ENCODE results near the gene DUX4.
"Not testable (repeated sequence)": the region's sequence is repeated elsewhere in the genome, so short reads cannot be mapped to it uniquely, and the experiment has no call there.

DUX4 gene

GRCh38 chr4:190173428-190173827, at the start of gene DUX4:
Gene DUX4, plus strand, starts transcription at chr4:190173774. Its CDS starts 0 bp downstream, at chr4:190173774.
- not testable (repeated sequence) for H3K4me1 ChIP-seq (ENCODE audit: insufficient read depth, low read length); H2AFZ ChIP-seq (ENCODE audit: low read depth, low read length); H3K36me3 ChIP-seq (ENCODE audit: insufficient read depth, low read length); H3K4me3 ChIP-seq (ENCODE audit: low read length); H3K27me3 ChIP-seq (ENCODE audit: insufficient read depth, low read length); H3K9me3 ChIP-seq (ENCODE audit: low read length)

- H3K4me1 ChIP-seq (ENCODE audit: insufficient read depth, low read length); H3K36me3 ChIP-seq (ENCODE audit: insufficient read depth, low read length); H2AFZ ChIP-seq (ENCODE audit: low read depth, low read length); H3K4me3 ChIP-seq (ENCODE audit: low read length); H3K9me3 ChIP-seq (ENCODE audit: low read length); H3K27me3 ChIP-seq (ENCODE audit: insufficient read depth, low read length): not testable (repeated sequence)
These were observed 1.9 kb downstream of the DUX4 start for GRCh38 chr4:190175436-190175835.

- not testable (repeated sequence) for H3K4me3 ChIP-seq (ENCODE audit: low read length)
These were observed 4.4 kb downstream of the DUX4 start for GRCh38 chr4:190177727-190178605.

GRCh38 chr4:190178606-190178990, 5.0 kb downstream of the DUX4 start:
- not testable (repeated sequence) for H2AFZ ChIP-seq (ENCODE audit: low read depth, low read length); H3K4me3 ChIP-seq (ENCODE audit: low read length); H3K36me3 ChIP-seq (ENCODE audit: insufficient read depth, low read length); H3K27me3 ChIP-seq (ENCODE audit: insufficient read depth, low read length); H3K9me3 ChIP-seq (ENCODE audit: low read length); H3K4me1 ChIP-seq (ENCODE audit: insufficient read depth, low read length)

More at GRCh38 chr4:190177727-190178605, 4.4 kb downstream of the DUX4 start:
- H3K4me1 ChIP-seq (ENCODE audit: insufficient read depth, low read length); H3K9me3 ChIP-seq (ENCODE audit: low read length); H3K36me3 ChIP-seq (ENCODE audit: insufficient read depth, low read length); H2AFZ ChIP-seq (ENCODE audit: low read depth, low read length); H3K27me3 ChIP-seq (ENCODE audit: insufficient read depth, low read length): not testable (repeated sequence)

- not testable (repeated sequence) for H3K4me1 ChIP-seq (ENCODE audit: insufficient read depth, low read length); H3K9me3 ChIP-seq (ENCODE audit: low read length); H3K27me3 ChIP-seq (ENCODE audit: insufficient read depth, low read length); H3K36me3 ChIP-seq (ENCODE audit: insufficient read depth, low read length); H2AFZ ChIP-seq (ENCODE audit: low read depth, low read length); H3K4me3 ChIP-seq (ENCODE audit: low read length)
These were observed 5.6 kb downstream of the DUX4 start for GRCh38 chr4:190179030-190179739.

- not testable (repeated sequence) for H3K4me3 ChIP-seq (ENCODE audit: low read length); H3K9me3 ChIP-seq (ENCODE audit: low read length); H3K36me3 ChIP-seq (ENCODE audit: insufficient read depth, low read length); H3K27me3 ChIP-seq (ENCODE audit: insufficient read depth, low read length); H2AFZ ChIP-seq (ENCODE audit: low read depth, low read length); H3K4me1 ChIP-seq (ENCODE audit: insufficient read depth, low read length)
These were observed 6.1 kb downstream of the DUX4 start for GRCh38 chr4:190179740-190180094.

GRCh38 chr4:190180947-190181346, 7.4 kb downstream of the DUX4 start:
- H3K4me3 ChIP-seq (ENCODE audit: low read length); H3K9me3 ChIP-seq (ENCODE audit: low read length); H2AFZ ChIP-seq (ENCODE audit: low read depth, low read length); H3K36me3 ChIP-seq (ENCODE audit: insufficient read depth, low read length); H3K4me1 ChIP-seq (ENCODE audit: insufficient read depth, low read length); H3K27me3 ChIP-seq (ENCODE audit: insufficient read depth, low read length): not testable (repeated sequence)

GRCh38 chr4:190181481-190182100, 8.0 kb downstream of the DUX4 start:
- H3K27me3 ChIP-seq (ENCODE audit: insufficient read depth, low read length); H3K36me3 ChIP-seq (ENCODE audit: insufficient read depth, low read length); H3K4me1 ChIP-seq (ENCODE audit: insufficient read depth, low read length); H3K9me3 ChIP-seq (ENCODE audit: low read length); H3K4me3 ChIP-seq (ENCODE audit: low read length); H2AFZ ChIP-seq (ENCODE audit: low read depth, low read length): not testable (repeated sequence)

GRCh38 chr4:190203510-190203909, 29.9 kb downstream of the DUX4 start:
- not testable (repeated sequence) for H3K9me3 ChIP-seq (ENCODE audit: low read length); H3K4me1 ChIP-seq (ENCODE audit: insufficient read depth, low read length); H3K36me3 ChIP-seq (ENCODE audit: insufficient read depth, low read length); H3K4me3 ChIP-seq (ENCODE audit: low read length); H3K27me3 ChIP-seq (ENCODE audit: insufficient read depth, low read length); H2AFZ ChIP-seq (ENCODE audit: low read depth, low read length)

All from neuron (in vitro differentiated cells).